ENCODE data around the gene PPP2R5A. TPM values are rescaled to one million over a fixed set of nuclear protein-coding genes. Genes with fewer than 3 reads are reported as not detected.

The PPP2R5A gene
- total and polyA plus RNA-seq, 2 of the 13 experiments (the other 11 are each of a cell fraction or from before 2014, with no cell fraction given), result 22.0 to 31.4 TPM

DNA sequence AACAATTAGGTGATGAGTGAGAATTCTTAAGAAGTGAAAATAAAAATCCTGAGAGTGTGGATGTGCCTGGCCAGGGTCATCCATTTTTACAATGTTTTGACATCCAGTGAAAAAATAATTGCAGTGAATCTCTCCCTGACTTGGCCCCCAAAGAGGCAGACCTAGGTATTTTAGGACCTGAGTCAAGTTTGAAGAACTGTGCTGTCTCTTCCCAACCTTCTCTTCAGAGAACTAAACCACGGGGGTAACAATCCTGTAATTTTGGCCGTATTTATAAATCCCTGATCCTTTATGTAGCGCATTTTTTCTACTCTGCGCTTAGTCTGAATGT is 43.3 kb upstream of the PPP2R5A start:
- POLR2A ChIA-PET, result interaction anchor here (1.5 to 4.2 kb wide), 10 partner anchors 10 to 122 kb away, joined by 4 to 72 read pairs (median 9); no protein-coding TSS in a partner anchor
- peak overlapping the region; percentile 56 for H3K4me2 ChIP-seq (ENCODE audit: low read depth, low read length)

More for the DNA sequence above, 43.3 kb upstream of the PPP2R5A start:
- H3K27me3 ChIP-seq (ENCODE audit: control insufficient read depth in 1 of 2, insufficient read depth in 2 of 2, low read length in 2 of 2), result no peaks in the 10 kb centered on the region
- H3K9me3 ChIP-seq (ENCODE audit: low read length), result no peaks in the 10 kb centered on the region
- H3K4me3 ChIP-seq (replicated peaks in 1 of 3; ENCODE audit: insufficient read depth in 1 of 3, low read depth in 2 of 3, low read length in 3 of 3), result peak overlapping the region in 2 of 3 experiments; percentile 23 to 39; a peak in 2 of 6 replicates
- 67% methylated on average over 4 of the region's 4 CpGs for WGBS (ENCODE audit: low lambda C conversion rate)
- H3K4me1 ChIP-seq (ENCODE audit: insufficient read depth, low read length), result peaks cover 84% of the 10 kb centered on the region
- H2AFZ ChIP-seq (ENCODE audit: low read length), result no peak overlapping the region
- no peaks in the 10 kb centered on the region for H4K20me1 ChIP-seq (ENCODE audit: insufficient read depth, low read length)
- TF ChIP-seq NCOA5 (CRISPR knock-in tag; IDR thresholded peaks at IDR 0.05) (no peak), SMARCC2 (IDR thresholded peaks at IDR 0.05) (no peak), JUND (CRISPR knock-in tag; IDR thresholded peaks at IDR 0.05) (no peak), CENPX (CRISPR knock-in tag; IDR thresholded peaks at IDR 0.05) (no peak), ZNF713 (CRISPR knock-in tag; IDR thresholded peaks at IDR 0.05) (no peak)
- TF ChIP-seq, protein P1, sequence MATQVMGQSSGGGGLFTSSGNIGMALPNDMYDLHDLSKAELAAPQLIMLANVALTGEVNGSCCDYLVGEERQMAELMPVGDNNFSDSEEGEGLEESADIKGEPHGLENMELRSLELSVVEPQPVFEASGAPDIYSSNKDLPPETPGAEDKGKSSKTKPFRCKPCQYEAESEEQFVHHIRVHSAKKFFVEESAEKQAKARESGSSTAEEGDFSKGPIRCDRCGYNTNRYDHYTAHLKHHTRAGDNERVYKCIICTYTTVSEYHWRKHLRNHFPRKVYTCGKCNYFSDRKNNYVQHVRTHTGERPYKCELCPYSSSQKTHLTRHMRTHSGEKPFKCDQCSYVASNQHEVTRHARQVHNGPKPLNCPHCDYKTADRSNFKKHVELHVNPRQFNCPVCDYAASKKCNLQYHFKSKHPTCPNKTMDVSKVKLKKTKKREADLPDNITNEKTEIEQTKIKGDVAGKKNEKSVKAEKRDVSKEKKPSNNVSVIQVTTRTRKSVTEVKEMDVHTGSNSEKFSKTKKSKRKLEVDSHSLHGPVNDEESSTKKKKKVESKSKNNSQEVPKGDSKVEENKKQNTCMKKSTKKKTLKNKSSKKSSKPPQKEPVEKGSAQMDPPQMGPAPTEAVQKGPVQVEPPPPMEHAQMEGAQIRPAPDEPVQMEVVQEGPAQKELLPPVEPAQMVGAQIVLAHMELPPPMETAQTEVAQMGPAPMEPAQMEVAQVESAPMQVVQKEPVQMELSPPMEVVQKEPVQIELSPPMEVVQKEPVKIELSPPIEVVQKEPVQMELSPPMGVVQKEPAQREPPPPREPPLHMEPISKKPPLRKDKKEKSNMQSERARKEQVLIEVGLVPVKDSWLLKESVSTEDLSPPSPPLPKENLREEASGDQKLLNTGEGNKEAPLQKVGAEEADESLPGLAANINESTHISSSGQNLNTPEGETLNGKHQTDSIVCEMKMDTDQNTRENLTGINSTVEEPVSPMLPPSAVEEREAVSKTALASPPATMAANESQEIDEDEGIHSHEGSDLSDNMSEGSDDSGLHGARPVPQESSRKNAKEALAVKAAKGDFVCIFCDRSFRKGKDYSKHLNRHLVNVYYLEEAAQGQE (IDR thresholded peaks at IDR 0.05; ENCODE audit: borderline replicate concordance in 1 of 2, low read depth in 1 of 2, low read length in 2 of 2), result 0 out of 4 replicates have a peak, but pooled peaks of 1 of the 2 experiments have one; percentile 8
- no peaks in the 10 kb centered on the region for H3K36me3 ChIP-seq (replicated peaks in 1 of 2; ENCODE audit: control insufficient read depth in 1 of 2, insufficient read depth in 2 of 2, low read length in 2 of 2)
- no peak for FAIRE-seq
- no peak for DNase-seq (ENCODE audit: low spot score)
- intact Hi-C loops (cut with micrococcal nuclease; ENCODE audit: unreplicated experiment), result loop anchor here (1.0 to 5.0 kb wide), 2 partner anchors 13 to 45 kb away; partner anchors contain the start of gene PPP2R5A
- in situ Hi-C loops (cut with HindIII; ENCODE audit: extremely low pct_ligation_motif_present, low pct_unique_long_range_greater_than_20kb), result no loop called here
- H3K79me2 ChIP-seq (ENCODE audit: insufficient read depth, low read length), result no peaks in the 10 kb centered on the region
- ATAC-seq, result no peak
- H3K9ac ChIP-seq (ENCODE audit: insufficient read depth, low read depth, low read length), result peak overlapping the region; percentile 55
- peak overlapping the region; percentile 70 for H3K27ac ChIP-seq (ENCODE audit: extremely low read length, insufficient read depth, low read length)
- BruUV-seq (replicated peaks), result TSS peak; percentile 88
- CTCF ChIA-PET (ENCODE audit: low intra/inter-chr PET ratio, low total read pairs), result no interaction called here

Data from HepG2 (cell line).